Measurements from ENCODE around the gene SLC26A2.

DNA sequence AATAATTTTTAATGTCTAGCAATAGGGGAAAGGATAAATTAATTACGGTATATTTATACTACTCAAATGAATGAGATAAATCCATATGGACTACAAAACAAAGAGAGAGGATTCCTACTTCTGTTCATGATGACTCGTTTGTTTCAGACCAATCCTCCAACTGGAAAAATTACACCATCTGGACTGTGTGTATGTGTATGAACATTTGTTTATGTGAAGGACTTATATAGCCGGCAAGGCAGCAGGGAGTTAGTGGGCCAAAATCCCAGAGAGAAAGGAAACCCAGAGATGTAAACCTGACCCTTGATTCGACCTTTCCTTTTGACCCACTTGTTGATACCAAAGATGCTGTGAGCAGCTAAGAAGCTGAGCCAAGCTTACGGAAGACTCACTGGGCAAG lies 36.1 kb upstream of the SLC26A2 start:
- TF ChIP-seq POLR2A (IDR thresholded peaks at IDR 0.05; ENCODE audit: low read depth, low read length) (no peak), TAF1 (IDR thresholded peaks at IDR 0.05; ENCODE audit: borderline replicate concordance, low read depth, low read length) (no peak)

All from GM12892 (cell line).